ENCODE data around the gene SH3GLB1.

The SH3GLB1 gene

DNA sequence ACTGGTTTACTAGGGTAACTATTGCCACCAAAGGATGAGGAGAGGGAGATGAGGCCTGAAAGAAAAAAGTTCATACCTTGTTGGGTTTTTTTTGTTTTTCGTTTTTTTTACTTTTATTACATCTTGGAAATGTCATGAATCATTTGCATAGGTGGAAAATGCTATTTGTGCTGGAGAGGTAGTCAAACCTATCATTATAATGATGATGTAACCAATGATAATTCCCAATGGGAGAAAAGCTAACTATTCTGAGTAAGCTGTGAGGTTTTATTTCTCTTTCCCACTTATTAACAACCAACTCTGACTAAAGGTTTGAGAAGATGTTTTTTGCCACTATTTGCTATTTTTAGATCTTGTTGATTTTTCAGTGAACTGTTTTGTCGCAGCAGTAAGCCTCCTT lies 29.0 kb downstream of the SH3GLB1 start:
- no peak for DNase-seq (ENCODE audit: low read depth in 2 of 2)

DNA sequence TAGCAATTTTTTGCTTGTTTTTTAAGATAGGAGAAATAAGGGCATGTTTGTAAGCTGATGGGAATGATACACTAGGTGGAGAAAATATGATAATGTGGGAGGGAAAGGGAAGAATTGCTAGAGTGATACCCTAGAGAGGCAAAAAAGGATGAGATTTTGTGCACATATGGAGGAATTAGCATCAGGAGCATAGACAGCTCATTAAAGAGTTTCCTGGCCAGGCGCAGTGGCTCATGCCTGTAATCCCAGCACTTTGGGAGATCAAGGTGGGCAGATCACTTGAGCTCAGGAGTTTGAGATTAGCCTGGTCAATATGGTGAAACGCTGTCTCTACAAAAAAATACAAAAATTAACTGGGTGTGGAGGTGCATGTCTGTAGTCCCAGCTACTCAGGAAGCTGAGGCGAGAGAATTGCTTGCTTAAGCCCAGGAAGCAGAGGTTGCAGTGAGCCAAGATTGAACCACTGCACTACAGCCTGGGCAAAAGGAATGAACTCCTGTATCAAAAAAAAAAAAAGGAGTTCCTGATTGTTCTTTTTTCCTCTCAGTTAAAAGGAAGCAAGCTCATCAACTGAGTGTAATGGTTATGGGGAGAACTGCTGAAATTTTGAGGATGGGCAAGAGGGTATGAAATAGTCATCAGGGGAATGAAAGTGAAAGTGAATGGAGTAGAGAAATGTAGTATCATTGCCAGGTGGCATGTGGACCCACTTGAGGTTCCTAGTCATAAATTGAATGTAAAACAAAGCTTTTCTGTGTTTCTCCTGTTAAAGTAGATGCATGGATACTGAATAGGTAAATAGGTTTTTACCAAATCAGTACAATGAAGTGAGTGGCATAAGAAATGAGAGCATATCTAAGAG lies 35.5 kb downstream of the SH3GLB1 start:
- DNase-seq (ENCODE audit: low read depth in 2 of 2): no peak

GRCh38 chr1:86741947-86742572 lies 37.7 kb downstream of the SH3GLB1 start:
- no peak for DNase-seq (ENCODE audit: low read depth in 2 of 2)

GRCh38 chr1:86747304-86747703 lies 42.9 kb downstream of the SH3GLB1 start:
- no peak for DNase-seq (ENCODE audit: low read depth in 2 of 2)

DNA sequence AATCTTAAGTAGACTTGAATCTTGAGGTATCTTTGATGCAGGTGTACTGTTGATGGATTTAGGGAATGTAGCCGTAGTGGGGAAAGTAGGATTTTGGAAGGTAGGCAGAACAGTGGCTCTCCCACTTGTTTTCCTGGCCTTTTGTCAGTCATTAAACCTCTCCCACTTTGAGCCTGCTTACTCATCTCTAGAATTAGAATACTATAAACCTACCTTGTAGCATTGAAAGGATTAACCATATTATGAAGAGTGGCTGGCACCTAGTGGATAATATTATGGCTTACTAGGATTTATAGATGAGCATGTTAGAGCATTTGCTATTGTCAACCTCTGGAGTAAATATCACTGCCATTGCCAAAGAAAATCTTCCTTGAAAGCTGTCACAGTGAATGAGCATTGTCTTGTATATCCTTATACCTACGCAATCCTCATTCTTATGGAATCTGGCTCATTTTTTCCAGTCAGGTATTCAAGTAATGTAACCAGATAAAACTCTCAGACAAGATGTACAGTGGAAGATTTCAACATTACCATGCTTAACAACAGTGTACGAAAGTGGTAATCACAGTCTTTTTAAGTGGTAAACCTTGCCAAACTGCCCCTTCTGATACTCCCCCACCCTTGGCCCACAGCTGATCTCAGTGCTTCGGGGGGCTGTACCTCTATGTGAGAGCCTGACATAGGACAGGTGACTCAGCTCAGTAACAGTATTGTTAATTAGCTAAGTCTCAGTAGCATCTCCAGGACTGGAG lies 44.4 kb downstream of the SH3GLB1 start:
- no peak for DNase-seq (ENCODE audit: low read depth in 2 of 2)

GRCh38 chr1:86750076-86750475 lies 45.7 kb downstream of the SH3GLB1 start:
- no peak for DNase-seq (ENCODE audit: low read depth in 2 of 2)

- no peak for DNase-seq (ENCODE audit: low read depth in 2 of 2)
Observed at GRCh38 chr1:86750530-86750929, 46.2 kb downstream of the SH3GLB1 start.

GRCh38 chr1:86751923-86752322 lies 47.5 kb downstream of the SH3GLB1 start:
- no peak for DNase-seq (ENCODE audit: low read depth in 2 of 2)

DNA sequence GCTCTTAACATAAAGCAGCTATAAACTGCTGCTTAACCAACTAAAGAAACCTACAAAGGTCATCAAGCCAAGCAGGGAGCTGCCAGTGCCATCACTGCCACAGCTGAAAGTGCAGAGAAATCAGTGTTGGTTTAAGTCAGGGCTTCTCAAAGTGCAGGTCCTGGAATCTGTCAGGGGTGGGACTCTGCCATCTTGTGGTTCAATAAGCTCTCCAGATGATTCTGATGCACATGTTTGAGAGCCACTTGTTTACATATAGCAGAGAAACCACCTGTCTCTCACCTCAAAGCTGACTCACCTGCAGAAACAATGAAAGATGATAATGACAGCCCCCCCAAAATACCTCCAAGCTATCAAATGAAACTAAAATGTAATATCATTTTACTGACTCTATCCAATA lies 49.3 kb downstream of the SH3GLB1 start:
- no peak for DNase-seq (ENCODE audit: low read depth in 2 of 2)

DNA sequence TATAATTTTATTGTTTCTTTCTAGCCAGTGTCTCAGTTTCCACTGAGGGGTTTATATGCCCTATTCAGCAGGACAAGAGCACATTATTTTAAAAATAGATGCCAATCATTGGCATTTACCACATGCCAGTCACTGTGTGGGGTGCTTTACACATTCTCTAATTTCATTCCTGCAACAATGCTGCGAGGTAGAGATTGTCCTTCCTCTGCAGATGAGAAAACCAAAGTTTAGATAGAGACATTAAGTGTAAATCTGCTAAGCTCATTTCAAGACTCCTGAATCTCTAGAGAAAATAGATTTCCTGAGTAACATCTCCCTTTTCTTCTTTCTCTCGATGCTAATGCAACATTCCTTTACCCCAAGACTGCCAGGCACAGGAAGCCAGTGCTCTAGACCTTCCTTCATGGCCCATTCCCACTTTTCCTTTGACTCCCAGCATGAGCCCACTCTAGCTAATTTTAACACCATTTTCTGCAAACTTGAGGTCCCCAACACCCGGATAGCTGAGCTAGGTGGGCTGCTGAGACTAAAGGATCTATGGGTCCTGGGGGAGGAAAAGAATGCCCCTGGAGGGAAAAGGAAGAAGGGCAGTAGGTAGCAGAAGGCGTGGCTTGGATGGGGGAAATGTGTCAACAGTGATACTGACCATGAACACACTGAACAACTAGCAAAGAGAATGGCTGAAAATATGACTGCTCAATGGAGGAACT lies 50.0 kb downstream of the SH3GLB1 start:
- DNase-seq (ENCODE audit: low read depth in 2 of 2): no peak

GRCh38 chr1:86756062-86756406 lies 51.7 kb downstream of the SH3GLB1 start:
- no peak for DNase-seq (ENCODE audit: low read depth in 2 of 2)

DNA sequence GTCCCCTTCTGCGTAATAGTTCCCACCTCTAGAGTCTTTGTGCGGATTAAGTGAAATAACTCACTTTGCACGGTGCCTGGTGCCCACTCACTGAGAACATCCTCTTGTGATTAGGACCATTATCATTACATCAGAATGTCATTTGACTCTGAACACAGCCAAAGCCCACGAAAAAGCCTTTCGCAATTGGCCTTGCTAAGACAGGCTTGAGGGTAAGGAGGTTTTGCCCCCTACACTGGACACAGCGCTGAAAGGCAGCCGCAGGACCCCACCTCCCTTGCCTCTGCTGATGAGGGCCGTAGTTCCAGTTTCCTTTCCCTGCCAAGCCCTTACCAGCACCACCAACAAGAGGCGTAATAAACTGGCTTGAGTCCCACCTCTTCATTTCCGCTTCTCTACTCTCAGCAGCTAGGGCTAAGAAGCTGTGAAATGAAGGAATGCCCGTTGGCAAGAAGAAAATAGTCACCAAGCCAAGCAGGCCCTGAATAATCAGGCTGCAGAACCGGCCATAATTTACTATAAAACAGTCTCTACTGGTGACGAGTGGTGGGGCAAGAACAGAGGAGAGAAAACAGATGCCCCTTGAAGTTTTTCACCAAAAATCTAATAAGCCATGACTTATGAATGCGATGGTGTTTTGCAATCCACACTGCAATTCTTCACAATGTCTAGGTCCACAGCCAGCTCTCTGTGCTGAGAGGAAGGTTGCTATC lies 53.1 kb downstream of the SH3GLB1 start:
- no peak for DNase-seq (ENCODE audit: low read depth in 2 of 2)

DNA sequence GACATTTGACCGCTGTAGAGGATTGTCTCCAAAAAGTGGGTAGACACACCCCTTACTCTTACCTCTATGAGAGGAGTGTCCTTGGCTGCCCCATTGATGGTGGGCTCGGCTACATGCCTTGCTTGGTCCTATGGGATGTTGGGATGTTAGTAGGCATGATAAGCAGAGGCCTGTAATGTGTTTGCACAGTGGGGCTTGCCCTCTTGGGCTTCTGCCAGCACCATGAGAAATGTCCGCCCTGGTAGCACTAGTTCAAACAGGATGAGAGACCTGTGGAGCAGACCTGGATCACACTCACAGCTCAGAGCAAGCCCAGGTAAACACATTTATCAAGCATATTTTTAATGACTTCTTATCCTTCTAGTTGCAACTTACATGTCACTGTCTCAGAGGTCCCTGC lies 54.2 kb downstream of the SH3GLB1 start:
- no peak for DNase-seq (ENCODE audit: low read depth in 2 of 2)

DNA sequence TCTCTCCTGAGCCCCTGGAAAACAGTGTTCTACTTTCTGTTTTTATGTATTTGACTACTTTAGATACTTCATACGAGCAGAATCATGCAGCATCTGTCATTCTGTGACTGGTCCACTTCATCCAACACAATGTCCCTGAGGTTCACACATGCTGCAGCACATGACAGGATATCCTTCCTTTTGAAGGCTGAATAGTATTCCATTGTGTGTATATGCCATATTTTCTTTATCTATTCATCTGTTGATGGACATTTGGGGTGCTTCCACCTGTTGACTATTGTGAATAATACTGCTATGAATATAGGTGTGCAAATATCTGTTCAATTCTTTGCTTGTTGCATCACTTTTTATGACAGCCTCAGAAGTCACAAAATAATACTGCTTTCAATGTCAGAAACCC lies 55.8 kb downstream of the SH3GLB1 start:
- no peak for DNase-seq (ENCODE audit: low read depth in 2 of 2)

- no peak for DNase-seq (ENCODE audit: low read depth in 2 of 2)
Observed at GRCh38 chr1:86762336-86762735, 58.0 kb downstream of the SH3GLB1 start.

DNA sequence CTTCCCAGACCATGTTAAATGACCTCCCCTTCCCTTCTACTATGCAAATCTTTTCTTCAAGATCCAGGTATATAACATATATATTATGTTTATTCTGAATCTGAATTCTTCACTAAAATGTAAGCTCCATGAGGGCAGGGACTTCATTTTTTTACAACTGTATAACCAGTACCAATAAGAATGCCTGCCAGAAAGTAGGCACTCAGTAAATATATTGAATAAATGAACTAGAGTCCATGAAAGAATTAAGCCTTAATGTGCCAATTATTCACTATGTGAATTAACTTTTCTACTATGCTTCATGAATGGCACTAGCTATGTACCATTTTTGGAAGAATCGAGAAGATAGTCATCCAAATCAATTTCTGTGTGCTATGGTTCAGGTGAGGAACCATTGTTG lies 60.1 kb downstream of the SH3GLB1 start:
- no peak for DNase-seq (ENCODE audit: low read depth in 2 of 2)

DNA sequence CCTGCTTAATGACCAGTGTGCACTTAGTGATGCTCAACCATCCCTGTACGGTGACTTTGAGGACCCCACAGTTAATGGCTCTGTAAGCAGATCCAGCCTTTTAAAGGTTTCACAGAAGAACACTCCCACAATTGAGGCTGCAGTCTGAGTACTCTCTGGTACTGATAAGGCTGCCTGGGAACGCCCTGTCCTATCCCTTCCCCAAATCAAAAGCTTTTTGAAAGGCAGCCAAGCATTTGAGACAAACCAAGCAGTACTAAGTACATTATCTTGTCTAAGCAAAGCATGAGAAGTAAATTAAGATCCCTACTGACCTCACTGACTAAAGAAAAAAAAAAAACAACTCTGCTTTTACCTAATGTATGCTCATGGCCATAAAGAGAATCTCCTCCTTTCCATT lies 60.7 kb downstream of the SH3GLB1 start:
- no peak for DNase-seq (ENCODE audit: low read depth in 2 of 2)

DNA sequence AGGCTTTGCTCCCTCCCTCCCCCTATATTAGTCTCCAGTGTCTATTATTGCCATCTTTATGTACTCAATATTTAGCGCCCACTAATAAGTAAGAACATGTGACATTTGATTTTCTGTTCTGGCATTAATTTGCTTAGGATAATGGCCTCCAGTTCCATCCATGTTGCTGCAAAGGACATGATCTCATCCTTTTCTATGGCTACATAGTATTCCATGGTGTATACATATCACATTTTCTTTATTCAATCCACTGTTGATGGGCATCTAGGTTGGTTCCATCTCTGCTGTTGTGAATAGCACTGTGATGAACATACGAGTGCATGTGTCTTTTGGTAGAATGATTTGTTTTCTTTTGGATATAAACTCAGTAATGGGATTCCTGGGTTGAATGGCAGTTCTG lies 61.3 kb downstream of the SH3GLB1 start:
- no peak for DNase-seq (ENCODE audit: low read depth in 2 of 2)

DNA sequence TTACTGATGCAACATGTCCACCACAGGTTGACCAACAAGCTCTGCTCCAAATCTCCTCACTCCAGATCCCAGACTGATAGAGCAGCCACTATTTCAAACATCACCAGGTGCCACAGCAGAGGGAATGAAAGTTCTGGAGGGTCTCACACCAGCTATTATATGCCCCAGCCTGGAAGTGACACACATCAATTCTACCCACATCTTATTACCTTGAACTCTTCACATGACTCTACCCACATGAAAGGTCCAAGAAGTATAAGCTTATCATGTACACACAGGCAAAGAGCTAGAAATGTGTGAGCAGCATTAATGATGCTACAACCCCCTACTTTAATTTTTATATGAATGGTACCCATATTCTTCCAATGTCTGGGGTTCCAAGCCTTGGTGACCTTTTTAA lies 64.2 kb downstream of the SH3GLB1 start:
- no peak for DNase-seq (ENCODE audit: low read depth in 2 of 2)

- DNase-seq (ENCODE audit: low read depth in 2 of 2): no peak
Observed at GRCh38 chr1:86769065-86769464, 64.7 kb downstream of the SH3GLB1 start.
